Measurements from ENCODE around the gene KMT2A.

DNA sequence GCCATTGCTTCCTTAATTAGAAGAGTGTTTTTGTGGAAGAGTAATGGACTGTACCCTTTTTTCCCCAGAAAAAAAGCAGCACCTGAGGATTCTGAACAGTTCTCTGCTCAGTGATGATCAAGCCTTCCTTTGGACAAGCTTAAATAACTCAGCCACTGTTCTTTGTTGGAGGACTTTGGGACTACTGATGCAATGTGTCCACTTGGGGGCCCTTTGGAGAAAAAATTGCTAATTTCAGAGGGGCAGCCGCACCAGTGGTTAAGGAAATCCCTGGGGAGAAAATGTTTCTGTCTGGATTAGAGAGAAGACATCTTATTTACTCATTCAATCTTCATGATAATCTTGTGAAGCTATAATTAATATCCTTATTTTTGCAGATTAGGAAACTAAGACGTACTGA, 5.3 kb upstream of the KMT2A start:
- TF ChIP-seq, protein P1, sequence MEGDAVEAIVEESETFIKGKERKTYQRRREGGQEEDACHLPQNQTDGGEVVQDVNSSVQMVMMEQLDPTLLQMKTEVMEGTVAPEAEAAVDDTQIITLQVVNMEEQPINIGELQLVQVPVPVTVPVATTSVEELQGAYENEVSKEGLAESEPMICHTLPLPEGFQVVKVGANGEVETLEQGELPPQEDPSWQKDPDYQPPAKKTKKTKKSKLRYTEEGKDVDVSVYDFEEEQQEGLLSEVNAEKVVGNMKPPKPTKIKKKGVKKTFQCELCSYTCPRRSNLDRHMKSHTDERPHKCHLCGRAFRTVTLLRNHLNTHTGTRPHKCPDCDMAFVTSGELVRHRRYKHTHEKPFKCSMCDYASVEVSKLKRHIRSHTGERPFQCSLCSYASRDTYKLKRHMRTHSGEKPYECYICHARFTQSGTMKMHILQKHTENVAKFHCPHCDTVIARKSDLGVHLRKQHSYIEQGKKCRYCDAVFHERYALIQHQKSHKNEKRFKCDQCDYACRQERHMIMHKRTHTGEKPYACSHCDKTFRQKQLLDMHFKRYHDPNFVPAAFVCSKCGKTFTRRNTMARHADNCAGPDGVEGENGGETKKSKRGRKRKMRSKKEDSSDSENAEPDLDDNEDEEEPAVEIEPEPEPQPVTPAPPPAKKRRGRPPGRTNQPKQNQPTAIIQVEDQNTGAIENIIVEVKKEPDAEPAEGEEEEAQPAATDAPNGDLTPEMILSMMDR (conservative IDR thresholded peaks at IDR 0.05): no peak
- TF ChIP-seq ZFX (IDR thresholded peaks at IDR 0.05): no peak
